Neural crest cell (in vitro differentiated cells): ENCODE results near the gene HMCN1. TPM values are rescaled to one million over a fixed set of nuclear protein-coding genes. Genes with fewer than 3 reads are reported as not detected.

Experiments
- DNase-seq: peaks from one replicate; pipeline ENCODE4 v3.0.0; 2021; ENCODE audit warnings: low read depth, mixed read lengths, low spot score
- H3K27ac Mint-ChIP-seq: one replicate; pipeline ENCODE4 v1.8.0; 2021; ENCODE audit warnings: mild to moderate bottlenecking, mixed read lengths; ENCODE audit not compliant: unreplicated experiment
- H3K27me3 Mint-ChIP-seq: 2 replicates; pipeline ENCODE4 v1.8.0; 2021; ENCODE audit warnings: low read depth, mild to moderate bottlenecking, mixed read lengths
- H3K36me3 Mint-ChIP-seq: 2 replicates; pipeline ENCODE4 v1.8.0; 2021; ENCODE audit warnings: low read depth, mild to moderate bottlenecking, mixed read lengths
- H3K4me1 Mint-ChIP-seq: 2 replicates; pipeline ENCODE4 v1.8.0; 2021; ENCODE audit warnings: mixed read lengths
- H3K4me3 Mint-ChIP-seq: one replicate; pipeline ENCODE4 v1.8.0; 2021; ENCODE audit warnings: mild to moderate bottlenecking, mixed read lengths
- H3K9me3 Mint-ChIP-seq: 2 replicates; pipeline ENCODE4 v1.8.0; 2021; ENCODE audit warnings: mixed read lengths
- CTCF ChIP-seq: fragments of 200-600 bp; sonication (generic); conservative IDR thresholded peaks from 2 replicates; pipeline ENCODE4 v1.5.0; 2021; ENCODE audit warnings: antibody characterized with exemption, mild to moderate bottlenecking
- total RNA-seq: library from RNA; stranded (reverse); gene quantifications from 2 replicates; pipeline ENCODE4 v1.2.1, GENCODE V29; 2021

Gene HMCN1
- total RNA-seq, 1 donor from 2014 or later = 16.6 TPM

DNA sequence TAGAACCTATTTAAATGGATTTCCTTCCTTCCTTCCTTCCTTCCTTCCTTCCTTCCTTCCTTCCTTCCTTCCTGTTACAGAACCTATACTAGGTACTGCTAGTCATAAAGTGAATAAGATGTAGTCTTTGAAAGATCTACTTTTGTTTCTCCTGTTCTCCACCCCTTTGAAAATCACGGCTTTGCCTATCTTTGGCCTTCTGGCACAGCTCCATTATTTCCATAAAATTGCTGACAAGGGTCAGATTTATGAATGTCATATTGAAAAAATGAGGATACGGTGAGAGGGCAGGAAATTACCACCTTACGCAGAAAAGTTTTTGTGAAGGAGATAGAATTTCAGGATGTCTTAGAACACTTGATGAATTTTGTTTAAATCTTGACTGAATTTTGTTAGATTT lies 18.1 kb upstream of the HMCN1 start:
- Mint-ChIP-seq H3K4me1 (no peaks in the 10 kb centered on the region), H3K9me3 (peaks cover 2% of the 10 kb centered on the region), H3K27me3 (no peaks in the 10 kb centered on the region), H3K4me3 (no peak overlapping the region), H3K27ac (no peak overlapping the region), H3K36me3 (no peaks in the 10 kb centered on the region)
- no peak for DNase-seq
- no peak for TF ChIP-seq CTCF

GRCh38 chr1:185719021-185719420 lies 15.2 kb upstream of the HMCN1 start:
- H3K27ac Mint-ChIP-seq = no peak overlapping the region
- DNase-seq = no peak

GRCh38 chr1:185720633-185721272 lies 13.4 kb upstream of the HMCN1 start:
- Mint-ChIP-seq H3K27ac (no peak overlapping the region), H3K9me3 (no peaks in the 10 kb centered on the region), H3K4me1 (no peaks in the 10 kb centered on the region), H3K4me3 (no peak overlapping the region), H3K27me3 (no peaks in the 10 kb centered on the region), H3K36me3 (no peaks in the 10 kb centered on the region)
- no peak for DNase-seq
- TF ChIP-seq CTCF = peak; percentile 73

More at GRCh38 chr1:185719021-185719420, 15.2 kb upstream of the HMCN1 start:
- no peaks in the 10 kb centered on the region for H3K4me1 Mint-ChIP-seq
- no peaks in the 10 kb centered on the region for H3K27me3 Mint-ChIP-seq
- H3K4me3 Mint-ChIP-seq = no peak overlapping the region
- peaks cover 2% of the 10 kb centered on the region for H3K9me3 Mint-ChIP-seq
- TF ChIP-seq CTCF = peak; percentile 13
- H3K36me3 Mint-ChIP-seq = no peaks in the 10 kb centered on the region

DNA sequence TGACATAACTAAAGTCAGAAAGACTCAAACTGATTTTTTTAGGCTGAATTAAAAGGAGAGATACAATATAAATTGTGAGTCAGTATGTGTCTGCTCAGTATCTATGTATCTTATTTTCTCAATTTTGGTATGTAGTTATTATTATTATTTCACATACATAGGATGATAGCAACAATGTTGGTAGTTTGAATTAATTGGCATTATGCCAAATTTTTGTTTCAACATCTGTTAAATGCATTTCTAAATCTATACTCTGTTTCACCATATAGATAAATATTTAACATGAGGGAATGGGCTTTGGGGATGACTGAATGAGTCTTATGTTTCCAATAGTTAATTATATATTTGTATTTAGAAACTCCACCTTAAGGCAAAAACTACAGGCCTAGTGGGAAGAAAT lies 12.6 kb upstream of the HMCN1 start:
- no peaks in the 10 kb centered on the region for H3K36me3 Mint-ChIP-seq
- H3K27ac Mint-ChIP-seq = no peak overlapping the region
- no peak overlapping the region for H3K4me3 Mint-ChIP-seq
- H3K4me1 Mint-ChIP-seq = no peaks in the 10 kb centered on the region
- no peak for DNase-seq
- H3K9me3 Mint-ChIP-seq = no peaks in the 10 kb centered on the region
- TF ChIP-seq CTCF = no peak
- no peaks in the 10 kb centered on the region for H3K27me3 Mint-ChIP-seq

DNA sequence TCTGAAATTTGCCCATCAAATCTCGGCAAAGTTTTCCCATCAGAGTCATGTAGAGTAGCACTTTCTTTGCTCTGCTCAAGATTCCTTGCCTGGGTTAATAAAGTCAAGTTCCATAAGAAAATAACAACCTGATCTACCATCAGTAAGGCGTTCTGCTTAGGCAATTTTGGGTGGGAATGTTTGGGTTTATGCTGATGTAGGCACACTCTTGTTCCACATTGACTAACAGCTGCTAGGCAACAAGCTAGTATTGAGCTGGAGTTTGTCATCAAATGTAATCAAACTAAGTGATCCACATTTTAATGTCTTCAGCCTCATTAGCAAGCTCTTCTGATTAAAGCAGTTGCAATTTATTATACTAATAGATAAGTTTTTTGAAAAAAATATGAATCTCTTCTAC lies 12.1 kb upstream of the HMCN1 start:
- no peak for TF ChIP-seq CTCF
- DNase-seq = no peak
- Mint-ChIP-seq H3K36me3 (no peaks in the 10 kb centered on the region), H3K9me3 (no peaks in the 10 kb centered on the region), H3K4me3 (no peak overlapping the region), H3K4me1 (no peaks in the 10 kb centered on the region), H3K27ac (no peak overlapping the region), H3K27me3 (no peaks in the 10 kb centered on the region)
